Hindlimb muscle (tissue), 1 donor: ENCODE results near the gene CD27. TPM values are rescaled to one million over a fixed set of nuclear protein-coding genes. Genes with fewer than 3 reads are reported as not detected.
A peak's percentile ranks its signal among the peaks of the same experiment; 100 is the strongest.

Experiments used
- DNase-seq: peaks from one replicate; pipeline ENCODE4 v3.0.0-alpha.2; 2013
- polyA plus RNA-seq: library from polyadenylated mRNA; unstranded; fragments of 120-200 nt; gene quantifications from one replicate; pipeline ENCODE4 v1.2.1, GENCODE V29; 2013; ENCODE audit not compliant: insufficient read length

Gene CD27
- polyA plus RNA-seq, 1 donor = 0.71 TPM

GRCh38 chr12:6434205-6435140 is 10.3 kb upstream of the CD27 start:
- DNase-seq = no peak

- no peak for DNase-seq
Measured at GRCh38 chr12:6435961-6436715, 8.6 kb upstream of the CD27 start.

DNA sequence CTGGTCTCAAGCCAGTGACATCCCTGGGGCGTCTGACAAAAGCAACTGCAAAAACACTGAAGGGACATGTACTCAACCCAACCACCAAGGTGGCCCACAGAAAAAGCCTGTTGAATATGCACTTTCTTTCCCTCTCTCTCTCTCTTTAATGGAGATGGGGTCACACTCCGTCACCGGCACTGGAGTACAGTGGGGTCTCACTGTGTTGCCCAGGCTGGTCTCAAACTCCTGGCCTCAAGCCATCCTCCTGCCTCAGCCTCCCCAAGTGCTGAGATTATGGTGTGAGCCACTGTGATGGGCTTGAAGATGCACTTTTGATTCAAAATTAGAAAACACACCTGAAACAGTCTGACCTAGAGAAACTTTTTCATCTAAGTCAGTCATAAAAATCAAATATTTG is 7.2 kb upstream of the CD27 start:
- no peak for DNase-seq

DNA sequence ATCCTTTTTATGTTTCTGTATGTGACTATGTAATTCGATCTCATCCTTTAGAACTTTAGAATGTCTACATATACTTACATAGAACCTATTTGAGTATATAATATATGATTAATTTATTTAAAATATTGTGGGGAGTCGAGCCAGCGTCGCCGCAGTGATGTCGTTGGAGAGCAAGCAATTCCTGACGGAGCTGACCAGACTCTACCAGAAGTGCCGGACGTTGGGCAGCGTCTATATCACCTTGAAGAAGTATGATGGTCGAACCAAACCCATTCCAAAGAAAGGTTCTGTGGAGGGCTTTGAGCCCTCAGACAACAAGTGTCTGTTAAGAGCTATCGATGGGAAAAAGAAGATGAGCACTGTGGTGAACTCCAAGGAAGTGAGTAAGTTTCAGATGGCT is 6.4 kb upstream of the CD27 start:
- DNase-seq = no peak

GRCh38 chr12:6440391-6440790 is 4.4 kb upstream of the CD27 start:
- DNase-seq = no peak

DNA sequence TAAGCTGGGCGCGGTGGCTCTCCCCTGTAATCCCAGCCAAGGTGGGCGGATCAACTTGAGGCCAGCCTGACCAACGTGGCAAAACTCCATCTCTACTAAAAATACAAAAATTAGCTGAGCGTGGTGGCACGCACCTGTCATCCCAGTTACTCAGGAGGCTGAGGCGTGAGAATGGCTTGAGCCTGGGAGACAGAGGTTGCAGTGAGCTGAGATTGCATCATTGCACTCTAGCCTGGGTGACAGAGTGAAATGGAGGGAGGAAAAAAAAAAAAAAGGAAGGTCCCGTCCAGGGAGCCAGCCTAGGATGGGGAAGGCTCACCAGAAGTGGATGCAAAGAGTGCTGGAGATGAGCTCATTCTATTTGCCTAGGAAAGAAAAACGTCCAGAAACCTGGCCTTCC is 1.9 kb upstream of the CD27 start:
- DNase-seq = no peak

- no peak for DNase-seq
Measured at GRCh38 chr12:6443361-6443983, 1.3 kb upstream of the CD27 start.

- DNase-seq = no peak
Measured at GRCh38 chr12:6444031-6444430, 724 bp upstream of the CD27 start.

- no peak for DNase-seq
Measured at GRCh38 chr12:6450091-6450868, 5.5 kb downstream of the CD27 start.

- DNase-seq = no peak
Measured at GRCh38 chr12:6450869-6451347, 6.2 kb downstream of the CD27 start.

- DNase-seq = peak; percentile 91
Measured at GRCh38 chr12:6451348-6452244, 6.8 kb downstream of the CD27 start, which contains the start of gene TAPBPL. TSS of gene TAPBPL (plus strand) at chr12:6452042. CDS start at chr12:6452249, 207 bp downstream.

DNA sequence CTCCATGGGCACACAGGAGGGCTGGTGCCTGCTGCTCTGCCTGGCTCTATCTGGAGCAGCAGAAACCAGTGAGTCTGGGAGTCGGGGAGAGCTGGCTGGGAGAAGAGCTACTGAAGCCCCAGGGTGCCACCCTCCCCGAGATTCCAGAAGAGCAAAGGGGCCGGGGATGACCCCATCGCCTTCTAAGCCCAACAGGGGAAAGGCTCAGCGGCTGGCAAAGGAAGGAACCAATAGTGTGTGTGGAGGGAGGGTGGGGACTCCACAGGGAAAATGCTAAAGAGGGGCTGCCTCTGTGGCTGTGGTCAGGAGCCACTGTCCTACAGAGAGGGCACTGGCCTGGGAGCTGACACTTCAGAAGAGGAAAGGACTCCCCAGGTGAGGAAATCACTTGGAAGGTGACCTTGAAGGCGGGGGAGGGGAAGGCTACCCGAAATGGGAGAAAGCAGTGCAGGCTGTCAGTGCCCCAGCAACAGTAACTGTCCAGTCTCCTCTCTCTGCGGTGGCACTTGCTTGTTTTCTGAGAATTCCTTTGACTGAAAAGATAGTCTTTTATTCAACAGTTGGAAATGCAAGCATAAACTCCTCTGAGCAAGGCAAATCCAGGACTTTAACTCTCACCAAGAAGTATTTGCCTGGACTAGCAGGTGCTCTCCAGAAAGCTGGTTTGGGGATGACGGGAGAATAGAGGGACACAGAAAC is 7.6 kb downstream of the CD27 start:
- peak; percentile 51 for DNase-seq

DNA sequence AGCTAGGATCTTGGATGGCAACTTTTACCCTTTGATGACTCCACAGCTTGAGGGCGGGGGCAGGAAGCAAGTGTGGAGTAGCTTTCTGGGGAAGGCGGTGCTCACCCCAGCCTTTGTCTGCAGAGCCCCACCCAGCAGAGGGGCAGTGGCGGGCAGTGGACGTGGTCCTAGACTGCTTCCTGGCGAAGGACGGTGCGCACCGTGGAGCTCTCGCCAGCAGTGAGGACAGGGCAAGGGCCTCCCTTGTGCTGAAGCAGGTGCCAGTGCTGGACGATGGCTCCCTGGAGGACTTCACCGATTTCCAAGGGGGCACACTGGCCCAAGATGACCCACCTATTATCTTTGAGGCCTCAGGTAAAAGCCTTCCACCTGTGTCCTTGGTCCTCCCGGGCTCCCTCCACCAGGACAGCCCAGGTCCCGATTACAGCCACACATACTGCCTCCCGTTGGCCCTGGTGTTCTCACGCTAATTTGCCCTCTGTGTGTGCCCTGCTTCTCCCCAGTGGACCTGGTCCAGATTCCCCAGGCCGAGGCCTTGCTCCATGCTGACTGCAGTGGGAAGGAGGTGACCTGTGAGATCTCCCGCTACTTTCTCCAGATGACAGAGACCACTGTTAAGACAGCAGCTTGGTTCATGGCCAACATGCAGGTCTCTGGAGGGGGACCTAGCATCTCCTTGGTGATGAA is 8.3 kb downstream of the CD27 start:
- no peak for DNase-seq

- no peak for DNase-seq
Measured at GRCh38 chr12:6457220-6457945, 12.6 kb downstream of the CD27 start.

GRCh38 chr12:6458281-6459003 is 13.7 kb downstream of the CD27 start:
- DNase-seq = no peak

DNA sequence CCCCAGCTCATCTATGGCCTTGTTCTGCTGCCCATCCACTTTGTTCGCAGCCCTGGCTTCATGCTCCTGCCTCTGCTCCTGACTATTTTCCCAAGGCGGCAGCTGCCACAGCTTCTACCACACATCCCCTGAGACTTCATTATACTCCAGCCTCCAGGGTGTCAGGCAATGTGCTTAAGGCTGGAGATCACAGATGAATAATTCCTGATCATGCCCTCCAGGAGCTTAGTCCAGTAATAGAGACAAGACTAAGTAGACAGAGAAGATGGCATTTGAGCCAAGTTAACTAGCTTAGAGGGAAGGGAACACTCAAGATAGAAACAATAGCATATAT is 14.2 kb downstream of the CD27 start:
- no peak for DNase-seq

- no peak for DNase-seq
Measured at GRCh38 chr12:6460751-6461371, 16.1 kb downstream of the CD27 start.
